NCI-H187 treated with DMSO at 0.1 percent for 48 hours (cell line): ENCODE data around the gene MOSMO.
"Not testable (repeated sequence)": the region's sequence is repeated elsewhere in the genome, so short reads cannot be mapped to it uniquely, and the experiment has no call there.

Experiments
- DNase-seq: peaks from one replicate; lab custom pipeline; 2025; lab: John Stamatoyannopoulos, UW

The MOSMO gene

DNA sequence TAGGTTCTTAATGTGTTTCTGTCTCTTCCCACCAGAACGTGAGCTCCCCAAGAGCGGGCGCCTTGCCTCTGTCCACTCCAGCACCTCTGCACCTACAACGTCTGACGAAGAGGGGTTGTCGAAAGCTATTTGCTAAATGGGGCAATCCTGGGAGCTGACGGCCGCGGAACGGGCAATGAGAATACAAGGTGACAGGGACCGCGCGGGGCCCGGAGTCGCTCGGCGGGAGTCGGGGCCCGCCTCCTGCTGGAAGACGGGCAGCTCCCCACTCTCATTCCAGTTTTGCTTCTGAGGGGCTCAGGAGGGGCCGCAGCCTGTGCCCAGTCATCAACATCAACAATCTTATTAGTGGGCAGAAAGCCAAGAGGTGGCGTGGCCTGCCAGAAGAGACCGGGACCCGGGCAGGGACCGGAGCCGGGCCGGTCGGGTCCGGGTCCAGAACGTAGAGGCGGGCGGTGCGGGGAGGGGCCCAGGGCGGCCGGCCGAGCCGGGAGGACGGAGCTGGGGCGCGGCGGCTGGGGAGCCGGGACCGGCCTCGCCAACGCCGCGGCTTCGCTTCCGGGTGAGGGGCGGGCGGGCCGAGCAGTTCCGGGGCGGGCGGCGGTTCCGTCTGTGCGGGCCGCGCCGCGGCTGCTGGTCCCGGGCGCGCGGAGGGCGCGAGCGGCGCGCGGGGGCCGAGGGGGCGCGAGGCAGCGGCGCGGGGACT is at the start of gene MOSMO:
Gene MOSMO, plus strand, starts transcription at position 603 of the 706 bp plus-strand sequence. CDS start 191 bp downstream, outside the sequence.
- no peak for DNase-seq

DNA sequence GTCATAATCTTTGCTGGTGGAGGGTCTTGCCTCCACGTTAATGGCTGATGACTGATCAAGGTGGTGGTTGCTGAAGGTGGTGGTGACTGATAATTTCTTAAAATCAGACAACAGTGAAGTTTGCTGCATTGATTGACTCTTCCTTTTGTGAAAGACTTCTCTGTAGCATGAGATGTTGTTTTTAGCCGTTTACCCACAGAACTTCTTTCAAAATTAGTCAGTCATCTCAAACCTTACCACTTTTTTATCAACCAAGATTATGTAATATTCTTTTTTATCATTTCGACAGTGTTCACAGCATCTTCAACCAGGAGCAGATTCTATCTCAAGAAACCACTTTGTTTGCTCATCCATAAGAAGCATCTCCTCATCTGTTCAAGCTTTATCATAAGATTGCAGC is 48.9 kb upstream of the MOSMO start:
- no peak for DNase-seq

DNA sequence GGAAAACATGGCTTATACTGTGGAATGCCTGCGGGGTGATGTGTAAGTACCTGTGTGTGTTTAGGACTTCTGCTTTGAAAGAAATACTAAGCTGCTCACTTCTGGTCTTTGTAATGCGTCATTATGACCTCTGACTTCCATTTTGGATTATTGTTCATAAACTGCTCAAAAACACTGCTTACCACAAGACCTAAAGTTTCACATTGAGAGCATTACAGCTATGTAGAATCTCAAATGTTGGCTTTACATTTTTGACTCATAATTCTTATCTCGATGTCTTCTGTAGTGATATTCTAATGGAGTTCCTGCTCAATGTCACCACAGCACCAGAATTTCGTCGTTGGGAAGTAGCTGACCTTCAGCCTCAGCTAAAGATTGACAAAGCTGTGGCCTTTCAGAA is 45.4 kb upstream of the MOSMO start:
- no peak for DNase-seq

DNA sequence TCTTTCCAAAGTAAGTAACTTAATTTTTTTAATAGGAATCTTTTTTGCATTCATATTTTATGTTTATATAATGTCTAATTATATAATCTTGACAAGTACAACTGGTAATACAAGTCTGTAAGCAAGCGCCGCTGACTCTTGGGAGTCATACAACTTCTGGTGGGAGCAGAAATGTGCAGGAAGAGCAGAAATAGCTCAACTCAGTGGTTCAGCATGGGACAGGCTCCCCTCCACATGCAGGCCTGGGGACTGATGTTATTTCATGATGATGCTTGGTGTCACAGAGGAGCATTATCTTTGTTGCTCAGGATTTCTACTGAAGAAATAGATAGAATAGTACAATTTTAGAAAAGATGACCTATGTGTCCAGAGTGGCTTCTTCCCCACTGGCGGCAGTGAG is 44.0 kb upstream of the MOSMO start:
- DNase-seq = no peak

DNA sequence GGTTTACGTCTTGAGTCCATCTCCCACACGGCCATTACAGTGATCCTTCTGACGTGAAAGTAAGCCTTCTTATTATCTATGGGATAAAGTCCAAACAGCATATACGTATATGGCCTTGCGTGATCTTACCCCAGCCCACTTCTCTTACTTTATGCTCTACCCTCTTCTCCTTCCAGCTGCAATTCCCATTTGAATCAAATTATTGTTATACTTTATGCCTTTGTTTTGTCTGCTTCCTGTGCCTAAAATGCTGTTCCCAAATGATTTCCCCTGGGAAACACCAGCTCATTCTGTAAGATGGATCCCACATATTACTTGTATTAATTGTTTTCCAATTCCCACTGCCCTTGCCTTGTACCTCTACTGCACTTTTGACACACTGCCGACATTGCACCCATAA is 43.6 kb upstream of the MOSMO start:
- DNase-seq = no peak

DNA sequence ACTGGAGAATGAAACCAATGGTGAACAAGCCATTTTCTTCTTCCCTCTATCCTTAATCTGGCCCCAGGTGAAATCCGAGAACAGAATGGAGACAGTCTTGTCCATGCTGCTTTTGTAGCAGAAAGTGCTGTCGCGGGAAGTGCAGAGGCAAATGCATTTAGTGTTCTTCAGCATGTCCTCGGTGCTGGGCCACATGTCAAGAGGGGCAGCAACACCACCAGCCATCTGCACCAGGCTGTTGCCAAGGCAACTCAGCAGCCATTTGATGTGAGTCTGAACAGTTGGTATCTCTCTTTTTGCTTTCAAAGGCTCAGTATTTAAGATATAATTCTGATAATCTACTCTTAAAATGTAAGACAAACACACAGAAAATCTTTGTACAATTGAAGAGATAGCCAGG is 36.1 kb upstream of the MOSMO start:
- DNase-seq = no peak

DNA sequence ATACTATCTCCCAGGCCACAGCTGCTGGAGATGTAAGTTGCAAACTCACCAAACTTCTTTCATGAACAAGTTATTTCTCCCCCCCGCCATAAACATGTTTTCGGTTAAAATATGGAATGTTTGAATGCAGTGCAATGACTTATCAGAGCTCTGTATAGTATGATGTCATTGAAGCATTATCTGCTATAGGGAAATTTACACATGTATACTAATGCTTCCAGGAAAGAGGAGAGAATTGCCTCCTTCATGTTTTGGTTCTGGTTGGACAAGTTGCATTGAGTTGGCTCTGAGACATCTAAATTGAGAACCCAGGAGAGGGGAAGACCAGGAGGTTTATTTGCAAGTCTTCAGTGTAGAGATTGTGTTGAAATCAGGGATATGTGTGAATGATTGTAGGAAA is 34.0 kb upstream of the MOSMO start:
- no peak for DNase-seq

DNA sequence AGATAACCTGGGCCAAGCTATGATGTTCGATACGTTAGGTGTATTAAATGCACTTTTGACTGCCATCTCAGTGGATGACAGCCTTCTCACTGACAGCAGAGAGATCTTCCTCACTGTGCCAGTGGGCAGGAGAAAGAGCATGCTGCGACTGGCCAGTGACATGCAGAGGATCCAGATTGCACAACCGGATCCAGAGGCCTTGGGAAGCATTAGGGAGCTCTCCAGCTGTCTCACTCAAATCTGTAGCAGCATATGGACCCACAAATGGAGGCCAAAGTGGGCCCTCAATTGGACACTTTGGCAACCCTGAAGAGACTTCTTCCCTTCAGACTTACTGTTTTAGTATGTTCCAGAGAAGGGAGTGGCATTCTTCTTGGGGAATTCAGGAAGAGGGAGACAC is 27.9 kb upstream of the MOSMO start:
- DNase-seq = no peak

DNA sequence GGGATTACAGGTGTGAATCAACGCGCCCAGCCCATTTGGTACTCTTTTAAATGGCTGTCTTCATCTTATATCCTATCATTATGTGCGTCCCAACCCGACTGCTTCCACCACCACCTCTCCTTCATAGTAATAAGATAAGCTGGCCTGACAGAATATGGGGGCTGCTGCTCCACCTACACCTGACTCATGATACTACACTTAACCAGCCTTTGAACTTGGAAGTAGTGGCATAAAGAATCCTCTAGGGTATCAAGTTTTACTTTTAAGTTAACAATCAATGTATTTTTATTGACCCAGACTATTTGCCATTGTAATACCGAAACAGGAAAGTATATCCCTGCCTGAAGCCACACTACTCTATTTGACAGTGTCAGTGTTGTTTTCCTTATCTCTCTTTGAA is 25.8 kb upstream of the MOSMO start:
- DNase-seq = no peak

DNA sequence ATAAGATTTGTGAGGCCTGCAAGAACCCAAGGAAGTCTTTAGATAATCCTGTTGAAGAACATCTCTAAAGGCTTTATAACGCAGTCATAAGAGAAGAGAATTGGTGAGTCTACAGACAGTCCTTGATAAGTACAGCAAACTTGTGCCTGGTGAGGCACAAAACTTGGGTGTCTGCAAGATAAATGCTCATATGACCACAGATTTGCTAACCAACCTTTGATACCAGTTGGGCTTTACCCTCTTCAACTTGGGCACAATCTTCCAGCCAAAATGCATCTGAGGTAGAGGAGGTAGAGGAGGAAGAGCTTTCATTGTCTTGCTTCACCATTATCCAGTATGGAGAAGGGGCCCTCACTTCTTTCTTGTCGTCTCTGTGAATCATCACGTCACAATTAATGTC is 23.8 kb upstream of the MOSMO start:
- no peak for DNase-seq

DNA sequence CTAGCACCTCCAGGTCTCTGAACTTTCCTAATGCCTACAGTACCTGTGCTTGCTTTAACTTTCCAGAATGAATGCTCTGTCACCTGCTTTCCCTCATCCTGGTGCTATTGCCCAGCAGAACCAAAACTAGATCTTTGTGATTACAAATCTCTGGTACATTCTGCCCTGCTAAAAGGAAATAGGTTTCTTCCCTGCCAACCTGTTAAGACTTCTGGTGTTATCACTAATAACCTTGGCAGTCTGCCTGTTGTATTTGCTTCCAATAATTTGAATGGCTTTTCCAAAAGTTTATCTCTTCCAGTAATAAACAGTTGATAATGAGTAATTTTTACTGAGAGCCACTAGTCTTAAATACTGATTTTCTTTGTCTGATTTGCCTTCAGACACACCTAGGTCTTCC is 22.4 kb upstream of the MOSMO start:
- DNase-seq = no peak

DNA sequence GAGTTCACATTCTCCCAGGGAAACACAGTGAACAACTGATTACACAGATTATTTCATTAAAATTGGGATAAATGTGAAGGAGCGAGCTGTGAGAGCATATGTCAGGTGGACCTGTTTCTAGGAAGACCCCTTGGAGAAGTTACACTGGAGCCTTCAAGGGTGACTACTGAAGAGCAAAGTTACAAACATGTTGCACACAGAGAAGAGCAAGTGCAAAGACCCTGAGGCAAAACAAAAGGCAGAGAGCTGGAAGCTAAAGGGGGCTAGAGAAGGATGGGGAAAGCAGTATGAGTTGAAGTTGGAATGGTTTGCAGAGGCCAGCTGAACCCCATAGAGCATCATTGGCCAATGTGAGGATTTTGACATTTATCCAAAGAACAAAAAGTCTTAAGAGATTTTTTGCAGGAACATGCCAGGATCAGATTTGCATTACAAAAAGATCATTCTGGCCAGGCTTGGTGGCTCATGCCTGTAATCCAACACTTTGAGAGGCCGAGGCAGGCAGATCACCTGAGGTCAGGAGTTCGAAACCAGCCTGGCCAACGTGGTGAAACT is 21.1 kb upstream of the MOSMO start:
- no peak for DNase-seq

DNA sequence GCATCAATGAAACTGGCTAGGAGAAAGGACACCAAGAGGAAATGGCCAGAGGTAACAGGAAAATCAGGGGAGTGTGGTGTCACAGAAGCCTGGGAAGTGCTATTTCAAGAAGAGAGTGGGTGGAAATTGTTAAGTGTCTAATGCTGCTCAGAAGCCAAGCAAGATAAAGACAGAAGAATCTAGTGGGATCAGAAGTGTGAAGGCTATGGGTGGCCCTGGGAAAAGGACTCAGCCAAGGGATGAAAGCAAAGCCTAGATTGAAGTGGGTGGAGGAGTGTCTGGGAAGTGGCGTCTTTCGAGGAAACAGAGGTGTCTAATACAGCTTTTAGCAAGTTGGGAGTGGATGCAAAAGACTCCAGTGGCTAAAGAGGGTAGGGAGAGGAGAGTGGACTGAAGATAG is 20.4 kb upstream of the MOSMO start:
- DNase-seq = no peak

DNA sequence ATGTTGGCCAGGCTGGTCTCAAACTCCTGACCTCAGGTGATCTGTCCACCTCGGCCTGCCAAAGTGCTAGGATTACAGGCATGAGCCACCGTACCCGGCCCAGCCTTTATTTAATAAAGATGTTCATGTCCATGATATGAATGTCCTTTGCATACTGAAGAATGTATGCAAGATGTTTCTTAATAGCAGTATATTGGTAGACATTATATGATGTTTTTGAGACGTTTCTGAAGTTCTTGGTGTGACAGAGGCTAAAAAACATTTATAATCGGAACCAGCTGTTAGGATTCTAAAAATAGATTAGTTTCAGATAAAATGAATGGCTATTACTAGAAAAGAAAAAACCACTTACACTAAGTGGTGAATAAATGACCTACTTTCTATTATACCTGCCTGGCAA is 18.8 kb upstream of the MOSMO start:
- DNase-seq = no peak

DNA sequence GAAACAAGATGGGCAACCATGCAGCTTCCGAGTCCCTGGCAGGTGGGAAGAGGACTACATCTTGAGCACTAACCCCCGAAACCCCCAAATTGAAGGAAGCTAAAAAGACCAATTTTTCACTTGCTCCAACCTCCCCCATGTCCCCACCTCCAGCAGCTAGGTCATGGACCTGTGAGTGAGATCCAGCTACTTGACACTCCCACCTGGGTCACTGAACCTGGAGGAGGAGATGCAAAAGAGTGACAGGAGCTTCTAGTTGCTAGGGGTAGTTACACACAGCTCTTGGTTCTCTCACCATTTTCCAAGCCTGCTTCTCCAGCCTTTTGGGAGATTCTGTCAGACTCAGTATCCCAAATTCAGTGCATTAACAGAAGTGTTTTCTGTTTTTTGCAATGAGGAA is 18.2 kb upstream of the MOSMO start:
- no peak for DNase-seq

DNA sequence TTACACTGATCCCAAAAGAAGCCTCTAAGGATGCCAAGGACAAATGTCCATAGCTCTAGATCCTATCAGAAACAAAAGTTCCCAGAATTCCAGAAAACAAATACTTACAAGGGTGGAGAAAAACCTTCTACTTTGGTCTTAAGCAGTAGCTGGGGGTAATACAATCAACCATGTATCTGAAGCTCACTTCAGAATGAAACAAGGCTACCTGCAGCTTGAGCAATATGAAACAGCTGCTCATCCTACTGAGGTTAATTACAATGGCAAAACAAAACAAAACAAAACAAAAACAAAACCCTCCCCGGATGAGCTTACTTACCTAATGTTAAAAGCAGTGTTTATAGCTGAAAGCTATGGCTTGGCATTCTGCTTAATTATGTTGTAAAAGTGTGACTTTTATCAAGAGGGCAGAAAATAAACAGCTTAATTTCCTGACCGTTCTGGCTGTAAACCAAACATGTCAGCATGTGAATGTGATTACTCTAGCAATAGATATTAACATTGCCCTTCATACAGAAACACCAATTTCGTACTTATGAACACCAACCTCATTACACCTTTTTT is 17.4 kb upstream of the MOSMO start:
- no peak for DNase-seq

DNA sequence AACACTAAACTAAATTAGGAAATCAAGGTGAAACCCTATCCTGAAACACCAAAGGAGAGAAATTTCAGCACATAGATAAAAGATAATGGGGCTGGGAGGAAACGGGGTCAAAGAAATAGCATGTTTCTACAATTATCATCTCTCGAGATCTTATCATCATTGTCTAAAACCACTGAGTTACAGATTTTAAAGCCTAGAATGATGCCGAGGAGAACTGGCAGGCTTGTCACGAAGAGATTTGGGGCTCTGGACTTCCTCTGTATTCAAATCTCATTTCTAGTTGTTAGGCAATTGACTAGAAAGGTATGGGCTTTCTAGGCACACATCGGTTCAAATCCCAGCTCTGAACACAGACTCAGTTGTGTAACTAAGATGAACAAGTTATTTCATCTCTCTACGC is 16.3 kb upstream of the MOSMO start:
- no peak for DNase-seq

DNA sequence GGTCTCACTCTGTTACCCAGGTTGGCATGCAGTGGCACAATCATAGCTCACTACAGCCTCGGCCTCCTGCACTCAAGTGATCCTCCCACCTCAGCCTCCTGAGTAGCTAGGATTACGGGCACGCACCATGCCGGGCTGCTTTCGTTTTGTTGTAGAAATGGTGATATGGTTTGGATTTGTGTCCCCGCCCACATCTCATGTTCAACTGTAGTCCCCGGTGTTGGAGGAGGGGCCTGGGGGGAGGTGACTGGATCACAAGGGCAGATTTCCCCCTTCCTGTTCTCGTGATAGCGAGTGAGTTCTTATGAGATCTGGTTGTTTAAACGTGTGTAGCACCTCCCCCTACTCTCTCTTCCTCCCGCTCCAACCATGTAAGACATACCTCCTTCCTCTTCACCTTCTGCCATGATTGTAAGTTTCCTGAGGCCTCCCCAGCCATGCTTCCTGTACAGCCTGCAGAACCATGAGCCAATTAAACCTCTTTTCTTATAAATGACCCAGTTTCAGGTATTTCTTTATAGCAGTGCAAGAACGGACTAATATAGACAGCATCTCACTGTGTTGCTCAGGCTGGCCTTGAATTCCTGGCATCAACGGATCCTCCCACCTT is 12.9 kb upstream of the MOSMO start:
- DNase-seq = no peak

DNA sequence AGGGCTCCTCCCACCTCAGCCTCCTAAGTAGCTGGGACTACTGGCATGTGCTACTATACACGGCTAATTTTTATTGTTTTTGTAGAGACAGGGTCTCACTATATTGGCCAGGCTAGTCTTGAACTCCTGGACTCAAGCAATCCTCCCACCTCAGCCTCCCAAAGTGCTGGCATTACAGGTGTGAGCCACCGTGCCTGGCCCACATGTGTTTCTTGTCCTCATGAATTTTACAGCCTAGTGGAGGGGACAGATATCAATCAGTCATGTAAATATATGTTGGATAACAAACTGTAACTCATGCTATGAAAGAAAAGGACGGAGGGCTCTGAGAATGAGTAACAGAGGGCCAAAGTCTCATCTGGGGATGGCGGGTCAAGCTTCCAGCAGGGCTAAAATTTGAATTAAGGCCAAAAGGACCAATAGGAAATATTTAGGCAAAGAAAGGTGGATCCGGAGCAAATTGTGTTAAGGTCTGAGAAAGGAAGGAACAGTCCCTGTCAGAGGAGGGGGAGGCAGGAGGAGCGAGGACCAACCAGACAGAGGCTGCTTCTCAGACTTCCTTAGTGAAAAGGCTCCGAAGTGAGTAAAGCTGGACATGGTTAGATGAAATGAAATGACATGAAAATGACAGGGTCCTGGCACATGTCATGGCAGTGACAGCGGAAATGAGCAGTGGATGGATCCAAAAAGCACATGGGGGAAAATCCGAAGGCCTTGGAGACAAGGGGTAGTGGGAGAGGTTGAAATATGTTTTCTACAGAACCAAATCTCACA is 10.8 kb upstream of the MOSMO start:
- DNase-seq = no peak

DNA sequence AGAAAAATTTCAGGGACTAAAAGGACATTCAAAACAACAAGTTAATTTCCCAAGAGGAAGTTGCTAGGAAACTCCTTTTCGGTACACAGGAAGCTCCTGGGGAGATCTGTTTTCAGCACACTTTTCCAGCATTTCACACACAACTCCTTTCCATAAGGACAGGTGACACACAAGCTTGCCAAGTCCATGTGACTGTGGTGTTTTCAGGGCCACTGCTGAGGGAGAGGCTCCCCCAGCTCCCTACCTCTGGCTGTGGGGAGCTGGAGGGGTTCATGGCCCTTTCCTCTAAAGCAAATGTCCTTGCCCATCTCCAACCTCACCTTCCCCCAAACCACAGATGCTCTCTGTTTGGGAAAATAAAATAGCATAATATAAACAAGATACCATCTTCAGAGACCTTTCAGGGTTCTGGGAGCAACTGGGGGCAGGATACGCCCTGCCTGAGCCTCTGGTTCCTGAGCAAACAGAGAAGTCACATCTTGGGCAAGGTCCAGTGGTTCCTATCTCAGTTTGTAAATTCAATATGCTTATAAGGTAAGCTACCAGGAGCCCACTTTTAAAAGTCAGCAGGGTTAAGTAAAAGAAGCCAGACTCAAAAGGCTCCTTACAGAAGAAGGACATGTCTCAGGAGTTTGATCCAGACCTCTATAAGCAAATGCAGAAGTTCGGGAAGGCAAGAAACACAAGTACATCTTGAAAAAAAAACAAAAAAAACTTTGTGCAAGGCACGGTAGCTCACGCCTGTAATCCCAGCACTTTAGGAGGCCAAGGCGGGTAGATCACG is 10.0 kb upstream of the MOSMO start:
- DNase-seq = no peak

DNA sequence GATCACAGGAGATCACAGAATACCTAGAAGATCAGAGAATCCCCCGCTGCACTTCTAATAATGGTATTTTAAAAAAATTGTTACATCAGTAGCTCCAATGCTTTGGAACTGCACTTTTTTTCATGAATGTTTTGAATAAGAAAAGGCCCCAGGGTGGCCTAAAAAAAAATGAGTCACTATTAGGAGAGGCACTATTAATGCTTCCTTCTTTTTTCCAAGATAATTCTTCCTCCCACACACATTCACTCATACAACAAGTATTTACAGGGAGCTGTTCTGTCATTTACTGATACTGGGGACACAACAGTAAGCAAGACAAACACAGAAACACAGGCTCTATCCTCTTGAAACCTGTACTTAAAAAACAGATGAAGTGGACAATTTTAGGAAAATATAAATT is 6.3 kb upstream of the MOSMO start:
- no peak for DNase-seq

DNA sequence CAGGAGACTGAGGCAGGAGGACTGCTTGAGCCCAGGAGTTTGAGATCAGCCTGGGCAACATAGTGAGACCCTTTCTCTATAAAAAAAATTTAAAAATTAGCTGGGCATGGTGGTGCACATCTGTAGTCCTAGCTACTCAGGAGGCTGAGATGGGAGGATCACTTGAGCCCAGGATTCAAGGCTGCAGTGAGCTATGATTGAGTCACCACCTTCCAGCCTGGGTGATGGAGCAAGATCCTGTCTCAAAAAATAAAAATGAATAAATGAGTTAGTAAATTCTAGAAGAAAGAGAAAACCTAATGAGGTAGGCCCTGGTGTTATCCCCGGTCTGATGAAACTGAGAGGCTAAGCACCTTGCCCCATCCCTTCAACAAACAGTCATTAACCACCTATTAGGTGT is 5.9 kb upstream of the MOSMO start:
- DNase-seq = not testable (repeated sequence)
